ENCODE results near the gene COBLL1.
"Not testable (repeated sequence)": the region's sequence is repeated elsewhere in the genome, so short reads cannot be mapped to it uniquely, and the experiment has no call there.

COBLL1 gene

GRCh38 chr2:164710837-164711765 is 130.5 kb downstream of the COBLL1 start:
- DNase-seq: no peak

- not testable (repeated sequence) for DNase-seq
These were observed 131.3 kb downstream of the COBLL1 start for GRCh38 chr2:164710252-164710836.

DNA sequence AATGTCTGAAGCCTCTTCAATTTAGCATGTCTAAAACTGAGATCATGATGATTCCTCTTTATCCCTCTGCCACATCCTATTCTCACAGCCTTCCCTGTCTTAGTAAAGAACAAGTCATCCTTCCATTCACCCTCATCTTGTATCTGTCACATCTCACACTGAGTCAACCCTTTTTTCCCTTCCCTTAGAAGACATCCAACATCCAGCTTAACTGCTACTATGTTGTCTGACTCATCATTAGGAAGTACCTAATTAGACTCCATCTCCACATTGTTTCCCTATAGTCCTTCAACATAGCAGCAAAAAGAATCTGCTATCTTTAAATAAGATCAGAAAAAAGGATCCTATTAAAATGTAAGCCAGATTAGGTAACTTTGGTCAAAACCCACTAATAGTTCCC is 135.1 kb downstream of the COBLL1 start:
- no peak for DNase-seq

- no peak for DNase-seq
These were observed 136.0 kb downstream of the COBLL1 start for GRCh38 chr2:164705412-164706167.

DNA sequence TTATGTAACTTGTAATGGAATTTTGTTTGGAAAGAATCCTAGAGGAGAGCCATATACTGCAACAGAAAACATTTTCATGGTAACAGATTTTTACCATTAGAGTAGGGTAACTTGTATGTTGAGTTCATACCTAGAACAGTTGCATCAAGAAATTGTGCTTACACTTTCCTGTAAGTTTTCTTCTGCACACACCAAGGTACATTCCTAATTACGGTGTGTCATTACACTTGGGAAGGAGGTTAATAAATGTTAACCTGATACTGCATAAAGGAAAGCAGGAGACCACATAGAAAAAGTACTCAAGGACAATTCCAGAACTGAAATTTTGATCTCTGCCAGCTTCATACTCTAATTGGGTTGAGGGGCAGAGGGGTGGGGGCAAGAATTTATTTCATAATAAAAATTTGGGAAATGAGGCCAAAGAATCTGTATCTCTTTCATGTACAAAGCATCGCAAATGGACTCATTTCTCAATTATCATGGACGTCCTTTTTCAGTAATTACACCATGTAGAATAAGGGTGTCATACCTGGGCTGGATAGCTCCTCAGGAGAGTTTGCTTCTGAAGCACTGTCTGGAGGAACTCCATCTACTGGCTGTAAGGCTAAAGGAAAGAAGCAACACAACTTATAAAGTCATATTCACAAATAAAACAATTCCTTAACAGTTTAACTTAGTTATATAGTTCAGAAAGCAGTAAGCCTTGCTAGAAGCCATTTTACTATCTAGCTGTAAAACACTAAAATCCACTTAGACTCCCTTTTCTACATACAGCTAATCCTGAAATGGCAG is 137.5 kb downstream of the COBLL1 start:
- no peak for DNase-seq

DNA sequence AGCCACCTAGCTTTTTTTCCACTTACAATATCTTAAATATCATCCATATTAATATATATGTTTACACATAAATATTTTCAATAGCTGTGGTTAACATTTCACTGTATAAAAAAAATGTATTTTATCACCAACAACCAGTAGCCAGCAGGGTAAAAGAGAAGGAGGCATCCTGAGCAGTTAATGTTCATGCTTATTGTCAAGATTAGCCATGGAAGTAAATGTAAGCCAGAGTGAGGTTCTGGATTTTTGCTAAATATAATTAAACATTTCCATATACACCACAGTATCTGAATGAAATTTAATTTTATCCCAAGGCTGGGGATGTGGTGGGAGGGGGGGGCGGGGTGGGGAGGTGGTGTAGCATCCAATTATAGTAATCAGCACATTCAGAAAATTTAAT is 140.1 kb downstream of the COBLL1 start:
- no peak for DNase-seq

- DNase-seq: no peak
These were observed 141.2 kb downstream of the COBLL1 start for GRCh38 chr2:164700390-164700789.

GRCh38 chr2:164697688-164698461 is 143.7 kb downstream of the COBLL1 start:
- DNase-seq: peak; percentile 5

DNA sequence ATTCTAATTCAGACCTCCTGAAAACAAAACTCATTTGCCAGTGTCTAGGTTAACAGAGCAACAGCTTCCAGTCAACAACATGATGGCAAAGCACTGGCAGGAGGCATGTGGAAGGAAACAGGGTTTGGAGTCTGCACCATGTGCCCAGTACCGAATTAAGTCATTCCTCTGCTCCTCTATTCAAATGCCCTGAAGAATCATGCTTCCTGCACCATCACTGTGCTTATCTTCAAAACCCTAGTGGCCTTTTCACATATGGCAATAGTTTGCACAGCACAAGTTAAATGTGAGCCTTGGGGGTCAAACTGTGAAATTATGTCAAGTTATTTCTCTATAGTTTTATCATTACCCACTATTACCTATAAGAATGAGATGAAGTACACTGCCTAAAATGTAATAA is 145.0 kb downstream of the COBLL1 start:
- DNase-seq: no peak

DNA sequence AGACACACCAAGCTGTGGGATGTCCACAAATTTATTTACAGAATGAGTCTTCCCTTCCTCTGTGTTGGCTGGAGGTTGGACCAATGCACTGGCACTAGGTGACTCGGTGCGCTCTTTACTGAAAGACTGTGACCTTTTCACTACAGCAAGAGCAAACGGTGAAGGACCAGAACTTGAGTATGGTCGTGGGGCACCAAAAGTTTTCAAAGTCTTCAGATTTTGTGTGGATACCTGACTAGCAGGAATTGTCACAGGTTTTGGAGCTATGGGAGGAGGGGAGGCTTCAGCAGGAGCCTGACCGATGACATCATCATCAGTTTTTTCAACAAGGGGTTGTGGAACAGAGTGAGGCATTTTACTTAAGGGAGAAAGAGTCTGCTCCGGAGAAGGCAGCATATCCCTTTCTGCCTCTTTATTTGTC is 147.3 kb downstream of the COBLL1 start:
- DNase-seq: no peak

GRCh38 chr2:164693834-164694233 is 147.8 kb downstream of the COBLL1 start:
- no peak for DNase-seq

- no peak for DNase-seq
These were observed 148.2 kb downstream of the COBLL1 start for GRCh38 chr2:164693390-164693789.

DNA sequence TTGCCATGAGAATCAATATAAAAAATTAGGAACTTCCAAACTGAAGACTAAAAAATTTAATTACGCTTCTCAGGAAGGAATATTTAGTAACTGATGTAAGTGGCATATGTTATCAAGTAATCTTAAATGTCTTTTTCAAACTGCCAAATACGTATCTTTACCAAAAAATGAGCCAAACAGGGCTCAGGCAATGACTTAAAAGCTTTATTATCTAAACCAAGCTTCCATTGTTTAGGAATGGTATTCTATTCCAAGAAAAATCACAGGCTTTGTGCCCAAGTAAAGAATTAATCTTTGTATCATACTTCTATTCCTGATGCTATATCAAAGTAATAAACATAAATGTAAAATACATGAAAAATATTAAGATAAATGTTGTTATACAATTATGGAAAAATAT is 148.7 kb downstream of the COBLL1 start:
- no peak for DNase-seq

GRCh38 chr2:164692114-164692513 is 149.5 kb downstream of the COBLL1 start:
- DNase-seq: no peak

DNA sequence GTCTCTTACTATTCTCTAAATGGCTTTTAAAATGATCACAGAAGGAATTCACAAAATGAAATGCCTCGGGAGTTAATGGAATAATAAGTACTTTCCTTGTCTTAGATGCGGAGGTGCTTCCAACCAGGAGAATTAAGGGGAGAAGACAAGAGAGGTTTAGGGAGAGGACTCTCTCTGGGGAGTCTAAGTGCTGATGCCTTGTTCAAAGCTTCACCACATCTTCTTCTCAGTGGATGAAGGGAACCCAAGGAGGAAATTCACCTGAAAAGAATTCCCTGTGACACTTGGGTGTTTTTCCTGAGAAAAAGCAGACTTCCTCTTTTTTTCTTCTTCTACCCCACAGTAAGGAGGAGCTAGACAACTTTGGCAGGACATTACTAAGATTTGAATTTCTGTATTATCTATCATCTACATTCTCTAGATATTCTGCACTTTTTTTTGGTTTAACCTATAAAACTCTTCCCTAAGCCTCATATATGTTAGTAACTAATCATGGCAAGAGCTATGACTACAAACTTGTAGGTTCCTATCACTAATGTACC is 150.2 kb downstream of the COBLL1 start:
- DNase-seq: no peak

- DNase-seq: no peak
These were observed 151.3 kb downstream of the COBLL1 start for GRCh38 chr2:164690361-164690760.

- peak; percentile 31 for DNase-seq
These were observed 152.7 kb downstream of the COBLL1 start for GRCh38 chr2:164688896-164689419.

GRCh38 chr2:164681009-164681408 is 160.6 kb downstream of the COBLL1 start:
- no peak for DNase-seq

DNA sequence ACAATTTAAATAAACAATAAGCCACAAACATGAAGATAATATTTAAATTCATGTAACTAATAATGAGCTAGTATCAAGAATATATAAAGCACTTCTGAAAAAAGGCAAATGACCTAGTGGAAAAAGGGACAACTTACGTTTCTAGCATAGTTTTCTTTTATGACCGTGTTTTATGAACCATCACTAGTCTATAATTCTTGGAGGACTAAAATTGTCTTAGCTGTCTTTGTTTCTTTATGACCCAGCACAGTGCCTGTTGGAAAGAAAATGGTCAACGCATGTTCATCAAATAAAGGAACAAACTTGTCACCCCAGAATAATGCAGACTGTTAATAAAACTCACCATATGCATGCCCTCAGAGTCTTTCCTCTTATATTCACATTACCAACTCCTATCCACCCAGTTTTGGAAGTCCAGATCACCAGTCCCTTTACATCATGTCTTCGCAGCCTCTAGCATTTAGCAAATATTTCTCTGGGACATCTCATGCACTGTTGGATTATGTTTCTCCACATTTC is 162.9 kb downstream of the COBLL1 start:
- no peak for DNase-seq

DNA sequence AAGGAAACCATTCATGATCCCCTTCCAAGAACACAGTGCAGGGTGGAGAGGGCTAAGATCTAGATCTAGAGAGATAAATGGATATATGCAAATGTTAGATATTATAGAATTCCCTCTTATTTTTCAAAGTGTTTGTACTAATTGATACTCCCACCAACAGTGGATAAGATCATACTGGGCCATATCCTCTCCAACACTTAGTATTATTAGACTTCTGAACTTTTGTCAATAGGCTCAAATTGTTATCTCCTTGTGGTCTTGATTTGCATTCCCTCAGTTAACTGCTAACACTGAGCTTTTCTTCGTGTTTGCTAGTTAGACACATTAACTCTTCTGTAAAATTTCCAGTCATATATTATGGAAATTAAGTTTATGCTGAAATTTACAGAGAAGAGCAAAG is 163.9 kb downstream of the COBLL1 start:
- no peak for DNase-seq

GRCh38 chr2:164677271-164677670 is 164.4 kb downstream of the COBLL1 start:
- DNase-seq: no peak

Data from NCI-H1436 (cell line).